ENCODE results near the gene LAMA3. TPM values are rescaled to one million over a fixed set of nuclear protein-coding genes. Genes with fewer than 3 reads are reported as not detected.
A peak's percentile ranks its signal among the peaks of the same experiment; 100 is the strongest.

LAMA3 gene
- total and polyA plus RNA-seq, 2 experiments from 2014 or later: 3.9 to 4.9 TPM

DNA sequence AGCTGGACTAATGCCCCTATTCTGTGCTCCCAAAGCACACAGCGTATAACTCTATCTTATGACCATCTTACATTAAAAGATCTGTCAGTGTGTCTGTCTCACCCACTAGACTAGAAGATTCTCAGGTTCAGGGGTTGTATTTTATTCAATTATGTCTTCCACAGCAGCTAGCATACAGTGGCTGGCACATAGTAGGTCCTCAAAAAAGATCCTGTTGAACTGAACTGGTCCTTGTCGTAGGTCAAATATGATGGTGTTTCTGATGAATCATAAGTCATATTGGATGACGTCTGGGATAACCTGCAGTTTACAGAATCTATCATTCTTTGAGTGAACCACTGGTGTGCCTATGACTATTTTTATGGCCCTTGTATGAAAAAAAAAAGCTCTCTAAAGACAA, 314.0 kb downstream of the LAMA3 start:
- no peak overlapping the region for H3K4me2 ChIP-seq
- no peaks in the 10 kb centered on the region; the same call in 2 of the 3 replicates for H3K4me1 Mint-ChIP-seq
- no peak overlapping the region for H3K27ac Mint-ChIP-seq
- H3F3A ChIP-seq (replicated peaks; ENCODE audit: low read depth): no peaks in the 10 kb centered on the region
- H3K4me3 ChIP-seq: no peak overlapping the region
- H2AFZ ChIP-seq: peak overlapping the region; percentile 52; the same call in 1 of the 2 replicates
- ATAC-seq (no peak), DNase-seq (ENCODE audit: low spot score) (no peak)
- peaks cover 11% of the 10 kb centered on the region; the same call in 1 of the 2 replicates for H3K9me2 ChIP-seq (ENCODE audit: insufficient read depth)
- no peaks in the 10 kb centered on the region for H3K4me1 ChIP-seq (ENCODE audit: insufficient read depth)
- no peak for TF ChIP-seq ZNF462 (CRISPR knock-in tag; IDR thresholded peaks at IDR 0.05)
- no peak for TF ChIP-seq CREB1 (CRISPR knock-in tag; IDR thresholded peaks at IDR 0.05; ENCODE audit: low read depth)
- no peak for TF ChIP-seq EZH2 (IDR thresholded peaks at IDR 0.05; ENCODE audit: low read depth, unreplicated experiment)
- TF ChIP-seq ZNF331 (CRISPR knock-in tag; IDR thresholded peaks at IDR 0.05; ENCODE audit: low read depth): no peak
- TF ChIP-seq, protein P1, sequence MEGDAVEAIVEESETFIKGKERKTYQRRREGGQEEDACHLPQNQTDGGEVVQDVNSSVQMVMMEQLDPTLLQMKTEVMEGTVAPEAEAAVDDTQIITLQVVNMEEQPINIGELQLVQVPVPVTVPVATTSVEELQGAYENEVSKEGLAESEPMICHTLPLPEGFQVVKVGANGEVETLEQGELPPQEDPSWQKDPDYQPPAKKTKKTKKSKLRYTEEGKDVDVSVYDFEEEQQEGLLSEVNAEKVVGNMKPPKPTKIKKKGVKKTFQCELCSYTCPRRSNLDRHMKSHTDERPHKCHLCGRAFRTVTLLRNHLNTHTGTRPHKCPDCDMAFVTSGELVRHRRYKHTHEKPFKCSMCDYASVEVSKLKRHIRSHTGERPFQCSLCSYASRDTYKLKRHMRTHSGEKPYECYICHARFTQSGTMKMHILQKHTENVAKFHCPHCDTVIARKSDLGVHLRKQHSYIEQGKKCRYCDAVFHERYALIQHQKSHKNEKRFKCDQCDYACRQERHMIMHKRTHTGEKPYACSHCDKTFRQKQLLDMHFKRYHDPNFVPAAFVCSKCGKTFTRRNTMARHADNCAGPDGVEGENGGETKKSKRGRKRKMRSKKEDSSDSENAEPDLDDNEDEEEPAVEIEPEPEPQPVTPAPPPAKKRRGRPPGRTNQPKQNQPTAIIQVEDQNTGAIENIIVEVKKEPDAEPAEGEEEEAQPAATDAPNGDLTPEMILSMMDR (conservative IDR thresholded peaks at IDR 0.05; ENCODE audit: low read depth in 2 of 2): no peak
- TF ChIP-seq JUNB (IDR thresholded peaks at IDR 0.05; ENCODE audit: unreplicated experiment): no peak
- TF ChIP-seq POLR2AphosphoS5 (IDR thresholded peaks at IDR 0.05; ENCODE audit: low read depth): no peak
- TF ChIP-seq ZNF114 (CRISPR knock-in tag; IDR thresholded peaks at IDR 0.05): no peak
- TF ChIP-seq, protein P2, sequence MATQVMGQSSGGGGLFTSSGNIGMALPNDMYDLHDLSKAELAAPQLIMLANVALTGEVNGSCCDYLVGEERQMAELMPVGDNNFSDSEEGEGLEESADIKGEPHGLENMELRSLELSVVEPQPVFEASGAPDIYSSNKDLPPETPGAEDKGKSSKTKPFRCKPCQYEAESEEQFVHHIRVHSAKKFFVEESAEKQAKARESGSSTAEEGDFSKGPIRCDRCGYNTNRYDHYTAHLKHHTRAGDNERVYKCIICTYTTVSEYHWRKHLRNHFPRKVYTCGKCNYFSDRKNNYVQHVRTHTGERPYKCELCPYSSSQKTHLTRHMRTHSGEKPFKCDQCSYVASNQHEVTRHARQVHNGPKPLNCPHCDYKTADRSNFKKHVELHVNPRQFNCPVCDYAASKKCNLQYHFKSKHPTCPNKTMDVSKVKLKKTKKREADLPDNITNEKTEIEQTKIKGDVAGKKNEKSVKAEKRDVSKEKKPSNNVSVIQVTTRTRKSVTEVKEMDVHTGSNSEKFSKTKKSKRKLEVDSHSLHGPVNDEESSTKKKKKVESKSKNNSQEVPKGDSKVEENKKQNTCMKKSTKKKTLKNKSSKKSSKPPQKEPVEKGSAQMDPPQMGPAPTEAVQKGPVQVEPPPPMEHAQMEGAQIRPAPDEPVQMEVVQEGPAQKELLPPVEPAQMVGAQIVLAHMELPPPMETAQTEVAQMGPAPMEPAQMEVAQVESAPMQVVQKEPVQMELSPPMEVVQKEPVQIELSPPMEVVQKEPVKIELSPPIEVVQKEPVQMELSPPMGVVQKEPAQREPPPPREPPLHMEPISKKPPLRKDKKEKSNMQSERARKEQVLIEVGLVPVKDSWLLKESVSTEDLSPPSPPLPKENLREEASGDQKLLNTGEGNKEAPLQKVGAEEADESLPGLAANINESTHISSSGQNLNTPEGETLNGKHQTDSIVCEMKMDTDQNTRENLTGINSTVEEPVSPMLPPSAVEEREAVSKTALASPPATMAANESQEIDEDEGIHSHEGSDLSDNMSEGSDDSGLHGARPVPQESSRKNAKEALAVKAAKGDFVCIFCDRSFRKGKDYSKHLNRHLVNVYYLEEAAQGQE (IDR thresholded peaks at IDR 0.05; ENCODE audit: unreplicated experiment): no peak
- no peaks in the 10 kb centered on the region for H3K36me3 Mint-ChIP-seq (ENCODE audit: low read depth)
- H3K9me3 Mint-ChIP-seq: no peaks in the 10 kb centered on the region
- H3K27me3 ChIP-seq (ENCODE audit: insufficient read depth): no peaks in the 10 kb centered on the region
- no peaks in the 10 kb centered on the region for H3K36me3 ChIP-seq (ENCODE audit: insufficient read depth)
- H3K27me3 Mint-ChIP-seq (ENCODE audit: insufficient read depth, low read depth, poor library complexity): peaks cover 2% of the 10 kb centered on the region
- no peaks in the 10 kb centered on the region for H4K20me1 ChIP-seq (replicated peaks; ENCODE audit: insufficient read depth)
- H3K4me3 Mint-ChIP-seq: no peak overlapping the region
- H3K79me2 ChIP-seq (replicated peaks; ENCODE audit: insufficient read depth): no peaks in the 10 kb centered on the region
- H3K27ac ChIP-seq (ENCODE audit: low read depth): no peak overlapping the region
